HG03095 (cell line): ENCODE results near the gene NFATC2.
A peak's percentile ranks its signal among the peaks of the same experiment; 100 is the strongest.

Experiments used
- ATAC-seq: cut with Tn5 transposase; IDR thresholded peaks from one replicate; pipeline ENCODE4 v1.9.1; 2021; ENCODE audit warnings: moderate library complexity; ENCODE audit not compliant: unreplicated experiment

The NFATC2 gene

DNA sequence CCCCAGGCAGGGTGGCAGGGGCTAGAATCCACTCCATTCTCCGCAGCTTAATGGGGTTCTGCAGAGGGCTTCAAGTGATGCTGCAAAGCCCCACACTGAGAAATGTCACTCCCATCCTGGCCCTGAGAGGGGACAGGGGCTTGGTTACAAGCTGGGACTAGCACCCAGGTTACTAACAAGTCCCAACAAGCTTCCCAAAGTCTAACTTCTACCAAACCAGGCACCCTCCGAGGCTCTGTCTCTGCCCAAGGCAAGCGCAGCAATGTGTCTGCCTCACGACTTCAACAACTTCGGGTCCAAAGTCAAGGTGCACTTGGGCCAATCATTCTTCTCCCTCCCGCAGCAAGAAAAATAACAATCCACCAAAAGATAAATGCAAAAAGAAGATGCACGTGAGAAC, 45.6 kb downstream of the NFATC2 start:
- ATAC-seq: no peak

DNA sequence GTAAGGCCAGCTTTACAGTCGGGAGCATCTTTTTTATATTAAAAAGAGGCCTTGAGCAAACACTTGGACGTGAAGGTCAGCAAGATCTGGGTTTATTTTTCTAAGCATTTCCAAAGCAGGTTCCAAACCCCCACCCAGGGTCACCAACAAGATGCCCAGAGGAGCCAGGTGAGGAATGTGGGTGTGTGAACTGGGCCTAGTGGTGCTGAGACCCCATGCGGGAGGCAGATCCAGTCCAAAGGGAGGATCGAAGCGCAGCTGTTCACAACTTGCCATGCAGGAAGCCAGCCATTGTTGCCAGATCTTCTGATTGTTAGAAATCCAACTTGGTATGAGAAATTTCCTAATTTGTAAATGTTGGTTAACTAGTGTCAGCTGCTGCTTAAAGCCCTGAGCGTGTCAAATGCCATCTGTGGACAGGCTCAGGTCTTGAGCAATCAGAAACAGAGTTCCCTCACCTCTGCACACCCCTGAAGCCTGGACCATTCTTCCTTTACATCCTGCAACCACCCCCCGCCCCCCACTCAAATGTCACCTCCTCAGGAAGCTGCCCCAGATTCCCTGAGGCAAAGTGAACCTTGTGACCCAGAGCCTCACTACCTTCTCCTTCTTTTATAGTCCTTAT, 46.5 kb downstream of the NFATC2 start:
- ATAC-seq: no peak

DNA sequence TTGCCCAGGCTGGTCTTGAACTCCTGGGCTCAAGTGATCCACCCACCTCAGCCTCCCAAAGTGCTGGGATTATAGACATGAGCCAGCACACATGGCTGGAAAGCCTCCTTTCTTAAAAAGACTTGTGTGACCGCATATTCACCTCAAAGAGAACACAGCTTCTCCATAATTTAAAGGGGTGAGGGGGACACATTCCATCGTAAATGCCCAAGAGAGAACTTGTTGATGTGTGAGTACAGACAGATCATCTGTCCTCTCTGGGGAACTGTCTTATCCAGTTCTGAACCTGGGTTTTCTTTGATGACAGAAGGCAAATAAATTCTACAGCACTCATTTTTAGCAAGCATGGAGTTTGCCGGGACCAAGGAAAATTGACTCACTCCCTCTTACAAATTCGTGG, 47.2 kb downstream of the NFATC2 start:
- ATAC-seq: no peak

DNA sequence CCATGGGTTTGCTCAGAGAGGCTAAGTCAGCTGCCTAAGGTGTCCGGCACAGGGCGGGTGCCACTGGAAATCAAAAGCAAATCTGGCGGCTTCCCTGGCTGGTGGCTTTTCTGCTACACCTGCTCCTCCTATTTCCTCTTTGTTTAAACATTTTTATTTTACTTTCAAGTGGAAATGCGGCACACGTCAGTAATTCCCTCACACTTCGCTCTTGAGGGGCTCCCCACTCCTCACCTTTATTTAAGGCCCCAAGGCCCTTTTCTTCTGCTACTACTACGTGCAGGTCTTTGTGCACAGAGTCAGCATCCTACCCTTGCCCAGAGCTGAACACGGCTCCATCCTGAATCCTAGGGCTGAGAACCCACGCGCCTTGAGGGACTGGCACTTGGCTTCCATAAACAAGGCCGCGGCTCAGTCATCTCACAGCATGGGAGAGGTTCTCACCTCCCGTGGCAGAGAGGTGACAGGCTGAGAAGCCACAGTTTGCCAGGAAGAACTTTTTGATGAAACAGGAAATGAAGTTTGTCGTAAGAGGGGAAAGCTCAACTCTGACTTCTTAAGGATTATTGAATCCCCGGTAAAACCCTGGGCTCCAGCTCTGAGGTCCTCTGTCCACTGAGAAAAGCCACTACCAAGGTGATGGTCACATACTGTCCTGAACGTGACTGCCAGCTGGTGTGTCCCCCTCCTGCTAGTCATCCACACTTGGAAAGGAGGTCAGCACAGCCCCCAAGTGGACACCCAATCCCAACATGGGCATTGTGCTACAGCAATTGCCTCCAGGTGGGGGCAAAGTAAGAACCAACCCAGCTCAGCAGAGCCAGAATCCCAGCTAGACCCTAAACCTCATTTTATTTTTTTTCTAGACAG, 48.0 kb downstream of the NFATC2 start:
- ATAC-seq: no peak

GRCh38 chr20:51493346-51493791, 49.1 kb downstream of the NFATC2 start:
- ATAC-seq: no peak

GRCh38 chr20:51492167-51493092, 50.1 kb downstream of the NFATC2 start:
- no peak for ATAC-seq

DNA sequence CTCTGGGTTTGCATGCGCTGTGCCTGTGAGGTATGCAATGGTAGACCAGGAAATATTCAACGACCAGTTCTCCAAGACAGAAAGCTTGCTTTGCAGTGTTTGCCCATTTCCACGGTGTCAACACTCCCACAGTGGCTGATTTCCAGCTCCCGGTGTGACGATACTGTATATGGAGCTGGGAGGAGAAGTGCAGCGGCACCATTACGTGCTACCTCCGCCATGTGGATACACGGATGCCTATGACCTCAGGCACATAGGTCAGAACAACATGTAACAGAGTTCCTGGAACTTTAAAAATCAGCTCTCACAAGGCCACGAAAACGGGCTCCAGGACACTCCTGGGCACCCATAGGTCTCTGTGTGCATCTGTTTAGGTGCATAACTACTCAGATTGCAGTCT, 51.1 kb downstream of the NFATC2 start:
- no peak for ATAC-seq

GRCh38 chr20:51490635-51491034, 51.9 kb downstream of the NFATC2 start:
- ATAC-seq: no peak

GRCh38 chr20:51489611-51490010, 52.9 kb downstream of the NFATC2 start:
- ATAC-seq: no peak

- ATAC-seq: no peak
Measured at GRCh38 chr20:51488331-51488730, 54.2 kb downstream of the NFATC2 start.

DNA sequence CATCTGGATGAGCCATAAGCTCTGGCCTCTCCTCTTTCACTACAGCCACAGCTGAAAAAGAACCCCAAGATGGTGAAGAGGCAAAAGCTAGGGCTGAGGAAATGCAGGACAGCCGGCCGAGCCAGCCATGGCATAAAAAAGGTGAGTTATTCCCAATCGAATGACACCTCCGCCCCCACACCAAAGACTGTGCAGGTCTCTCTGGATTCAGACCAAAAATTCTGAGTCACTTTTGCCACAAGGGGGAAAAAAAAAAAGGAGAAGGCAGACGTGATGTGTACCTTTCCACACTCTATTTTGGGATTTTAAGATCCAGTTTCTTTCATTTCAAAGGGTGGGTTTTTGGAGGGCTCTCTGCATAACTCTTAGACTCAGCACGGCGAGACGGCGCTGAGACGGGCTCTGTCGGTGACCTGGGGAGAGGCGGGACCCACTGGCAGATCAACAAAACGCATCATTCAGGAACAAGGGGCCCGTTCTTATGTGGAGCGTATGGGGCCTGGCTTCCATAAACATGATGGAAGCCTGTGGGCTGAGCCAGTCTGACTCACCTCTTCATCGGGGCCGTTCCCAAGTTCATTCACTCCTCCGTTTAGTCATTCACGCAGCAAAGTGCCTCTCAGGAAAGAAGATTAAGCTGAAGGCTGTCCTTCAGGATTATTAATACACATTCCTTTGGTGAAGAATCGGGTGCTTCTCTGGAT, 54.8 kb downstream of the NFATC2 start:
- no peak for ATAC-seq

DNA sequence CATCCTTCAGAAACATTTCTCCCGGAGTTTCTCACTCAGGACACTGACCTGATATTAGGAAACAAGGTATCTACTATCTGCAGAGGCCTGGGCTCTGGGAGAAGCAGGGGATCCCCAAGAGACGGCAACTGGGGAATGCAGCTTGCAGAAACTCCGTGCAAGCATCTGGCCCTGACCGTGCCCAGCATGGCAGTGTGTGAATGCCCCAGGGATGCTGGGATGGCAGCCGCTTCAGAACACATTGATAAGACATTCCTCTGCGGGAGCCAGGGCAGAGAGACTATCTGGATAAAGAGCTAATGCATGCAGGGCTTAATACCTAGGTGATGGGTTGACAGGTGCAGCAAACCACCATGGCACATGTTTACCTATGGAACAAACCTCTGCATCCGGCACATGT, 55.4 kb downstream of the NFATC2 start:
- ATAC-seq: no peak

DNA sequence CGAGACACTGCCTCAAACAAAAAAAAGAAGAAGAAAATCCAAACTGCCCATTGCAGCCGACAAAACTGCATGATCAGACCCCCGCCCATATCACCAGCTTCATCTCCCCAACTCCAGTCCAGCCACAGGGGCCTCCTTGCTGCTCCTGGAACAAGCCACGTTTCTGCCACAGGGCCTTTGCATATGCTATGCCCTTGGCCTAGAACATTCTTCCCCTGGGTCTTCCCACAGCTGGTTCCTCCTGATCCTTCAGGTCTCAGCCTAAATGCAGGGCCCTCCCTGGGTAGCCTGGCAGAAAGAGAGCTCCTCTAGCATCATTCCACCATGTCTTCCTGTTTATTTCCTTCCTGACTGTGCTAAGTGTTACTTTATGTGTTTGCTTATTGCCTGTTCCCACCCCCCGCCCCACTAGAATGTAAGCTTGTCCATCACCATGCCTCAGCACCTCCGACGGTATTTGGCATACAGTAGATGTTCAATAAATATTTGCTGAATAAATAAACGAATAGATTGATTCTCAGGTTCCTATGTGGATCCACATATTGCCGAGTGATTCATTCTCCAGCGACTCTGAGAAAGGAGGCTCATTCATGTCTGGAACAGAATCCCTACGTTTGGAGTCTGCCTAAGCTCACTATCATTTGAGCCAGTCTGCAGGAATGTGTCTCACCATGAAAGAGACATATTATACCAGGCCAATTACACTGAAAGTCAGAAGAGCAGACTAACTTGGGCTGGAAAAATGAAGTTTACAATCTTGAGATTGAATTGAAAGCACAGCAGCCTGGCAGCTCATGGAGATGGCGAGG, 56.1 kb downstream of the NFATC2 start:
- no peak for ATAC-seq

DNA sequence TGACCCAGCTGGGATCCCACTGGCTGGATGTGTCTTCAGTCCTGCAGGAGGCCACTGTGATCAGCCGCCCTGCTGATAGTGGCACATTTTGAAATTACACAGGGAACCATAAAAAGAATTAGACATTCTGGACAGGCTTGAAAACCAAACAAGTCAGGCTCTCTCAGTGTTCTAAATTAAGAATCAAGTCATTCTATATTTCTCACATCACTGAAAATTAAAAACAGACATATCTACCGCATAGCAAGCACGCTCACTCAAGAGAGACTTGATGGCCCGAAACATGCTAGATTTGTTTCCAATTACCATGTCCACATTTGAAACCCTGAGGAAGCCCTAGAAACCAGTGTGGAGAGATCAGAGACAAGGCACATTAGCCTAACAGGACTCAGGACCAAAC, 57.7 kb downstream of the NFATC2 start:
- no peak for ATAC-seq

- no peak for ATAC-seq
Measured at GRCh38 chr20:51484141-51484815, 58.2 kb downstream of the NFATC2 start.

- ATAC-seq: no peak
Measured at GRCh38 chr20:51482836-51483473, 59.6 kb downstream of the NFATC2 start.

DNA sequence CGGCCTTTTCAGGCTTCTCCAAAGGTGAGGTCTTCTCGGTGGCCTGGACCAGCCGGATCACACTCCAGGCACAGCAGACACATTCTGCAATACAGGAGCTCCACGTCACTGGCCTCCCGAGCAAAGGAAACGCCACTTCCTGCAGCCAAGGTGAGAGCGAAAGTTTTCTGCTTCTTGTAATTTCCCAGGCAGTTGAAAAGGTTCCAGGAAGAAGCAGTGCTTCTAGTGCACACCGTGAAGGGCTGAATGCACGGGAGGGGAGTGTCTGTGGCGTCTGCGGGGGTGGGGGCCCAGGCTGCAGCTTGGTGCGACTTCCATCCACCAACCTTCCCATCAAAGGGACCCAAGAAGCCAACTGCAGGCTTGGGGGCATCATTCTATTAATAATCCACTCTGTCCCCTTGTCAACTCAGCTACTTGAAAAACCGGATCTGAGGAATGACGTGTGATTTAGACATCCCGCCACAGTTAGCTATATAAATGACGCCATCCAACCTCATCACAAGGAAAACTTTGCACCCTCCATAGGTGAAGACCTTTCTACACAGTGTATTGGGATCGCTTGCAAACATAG, 61.1 kb downstream of the NFATC2 start:
- ATAC-seq: no peak

DNA sequence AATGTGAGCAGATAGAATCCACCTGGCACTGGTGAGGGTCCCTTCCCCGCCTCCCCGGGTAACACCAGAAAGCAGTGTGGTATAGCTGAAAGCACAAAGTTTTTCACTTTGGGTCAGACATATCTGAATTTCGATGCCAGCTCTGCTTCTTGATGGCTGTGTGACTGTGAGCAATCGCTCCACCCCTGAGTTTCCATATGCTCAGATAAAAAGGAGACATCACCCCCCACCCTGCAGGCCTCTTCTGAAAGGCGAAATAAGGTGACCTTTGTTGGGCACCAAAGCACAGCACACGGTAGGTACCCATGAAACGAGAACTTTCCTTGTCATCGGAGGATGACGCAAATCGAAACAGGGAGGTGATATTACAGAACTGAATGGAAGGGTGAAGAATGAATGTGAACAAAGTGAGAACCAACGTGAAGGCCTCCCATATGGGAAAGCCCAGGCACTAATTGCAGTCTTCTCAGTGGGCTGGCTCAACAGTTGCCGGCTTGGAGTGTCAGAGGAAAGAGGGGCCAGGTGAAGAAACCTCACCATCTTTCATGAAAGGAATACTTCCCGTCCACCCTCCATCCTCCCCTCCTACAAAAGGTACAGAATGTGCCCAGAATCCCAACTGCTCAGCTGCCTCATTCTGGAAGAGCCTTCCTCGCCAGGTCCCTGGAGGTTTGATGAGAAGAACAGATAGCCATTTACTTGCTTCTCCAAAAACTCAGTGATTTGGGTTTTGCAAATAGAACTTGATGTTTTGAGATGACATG, 61.8 kb downstream of the NFATC2 start:
- peak; percentile 72 for ATAC-seq
